D721Med (cell line): ENCODE measurements around the gene TFB1M.
"Not testable (repeated sequence)": the region's sequence is repeated elsewhere in the genome, so short reads cannot be mapped to it uniquely, and the experiment has no call there.

Experiments used
- DNase-seq: peaks from one replicate; pipeline ENCODE4 v3.0.0; 2011; ENCODE audit warnings: low spot score; ENCODE audit not compliant: insufficient read length
- FAIRE-seq: peaks from 2 replicates; lab custom pipeline; 2011; peaks lifted over from hg19 to GRCh38; lab: Jason Lieb, UNC
- TF ChIP-seq, protein P1 (sequence below): IDR thresholded peaks from 2 replicates; pipeline ENCODE4 v1.5.1; 2012; ENCODE audit warnings: mild to moderate bottlenecking, control low read depth; ENCODE audit not compliant: insufficient read depth; ENCODE audit errors: missing control alignments

Gene TFB1M

DNA sequence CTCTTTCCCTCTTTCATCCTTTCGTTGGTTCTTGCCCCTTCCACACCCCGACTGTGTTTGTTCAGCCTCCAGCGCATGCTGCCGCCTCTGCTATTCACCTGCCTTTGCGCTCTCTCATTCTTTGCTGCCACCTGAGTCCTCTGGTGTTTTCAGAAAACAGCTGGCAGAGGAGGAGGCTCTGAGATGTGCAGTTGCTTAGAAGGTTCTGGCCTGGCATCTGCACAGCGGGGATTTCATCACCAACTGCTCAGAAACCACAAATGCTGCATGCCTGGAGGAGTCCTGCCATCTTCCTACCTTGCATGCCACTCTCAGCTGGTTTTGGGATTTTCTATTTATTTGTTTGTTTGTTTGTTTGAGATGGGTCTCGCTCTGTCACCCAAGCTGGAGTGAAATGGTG lies 89.7 kb downstream of the TFB1M start:
- TF ChIP-seq, protein P1, sequence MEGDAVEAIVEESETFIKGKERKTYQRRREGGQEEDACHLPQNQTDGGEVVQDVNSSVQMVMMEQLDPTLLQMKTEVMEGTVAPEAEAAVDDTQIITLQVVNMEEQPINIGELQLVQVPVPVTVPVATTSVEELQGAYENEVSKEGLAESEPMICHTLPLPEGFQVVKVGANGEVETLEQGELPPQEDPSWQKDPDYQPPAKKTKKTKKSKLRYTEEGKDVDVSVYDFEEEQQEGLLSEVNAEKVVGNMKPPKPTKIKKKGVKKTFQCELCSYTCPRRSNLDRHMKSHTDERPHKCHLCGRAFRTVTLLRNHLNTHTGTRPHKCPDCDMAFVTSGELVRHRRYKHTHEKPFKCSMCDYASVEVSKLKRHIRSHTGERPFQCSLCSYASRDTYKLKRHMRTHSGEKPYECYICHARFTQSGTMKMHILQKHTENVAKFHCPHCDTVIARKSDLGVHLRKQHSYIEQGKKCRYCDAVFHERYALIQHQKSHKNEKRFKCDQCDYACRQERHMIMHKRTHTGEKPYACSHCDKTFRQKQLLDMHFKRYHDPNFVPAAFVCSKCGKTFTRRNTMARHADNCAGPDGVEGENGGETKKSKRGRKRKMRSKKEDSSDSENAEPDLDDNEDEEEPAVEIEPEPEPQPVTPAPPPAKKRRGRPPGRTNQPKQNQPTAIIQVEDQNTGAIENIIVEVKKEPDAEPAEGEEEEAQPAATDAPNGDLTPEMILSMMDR = no peak
- no peak for DNase-seq
- no peak for FAIRE-seq

DNA sequence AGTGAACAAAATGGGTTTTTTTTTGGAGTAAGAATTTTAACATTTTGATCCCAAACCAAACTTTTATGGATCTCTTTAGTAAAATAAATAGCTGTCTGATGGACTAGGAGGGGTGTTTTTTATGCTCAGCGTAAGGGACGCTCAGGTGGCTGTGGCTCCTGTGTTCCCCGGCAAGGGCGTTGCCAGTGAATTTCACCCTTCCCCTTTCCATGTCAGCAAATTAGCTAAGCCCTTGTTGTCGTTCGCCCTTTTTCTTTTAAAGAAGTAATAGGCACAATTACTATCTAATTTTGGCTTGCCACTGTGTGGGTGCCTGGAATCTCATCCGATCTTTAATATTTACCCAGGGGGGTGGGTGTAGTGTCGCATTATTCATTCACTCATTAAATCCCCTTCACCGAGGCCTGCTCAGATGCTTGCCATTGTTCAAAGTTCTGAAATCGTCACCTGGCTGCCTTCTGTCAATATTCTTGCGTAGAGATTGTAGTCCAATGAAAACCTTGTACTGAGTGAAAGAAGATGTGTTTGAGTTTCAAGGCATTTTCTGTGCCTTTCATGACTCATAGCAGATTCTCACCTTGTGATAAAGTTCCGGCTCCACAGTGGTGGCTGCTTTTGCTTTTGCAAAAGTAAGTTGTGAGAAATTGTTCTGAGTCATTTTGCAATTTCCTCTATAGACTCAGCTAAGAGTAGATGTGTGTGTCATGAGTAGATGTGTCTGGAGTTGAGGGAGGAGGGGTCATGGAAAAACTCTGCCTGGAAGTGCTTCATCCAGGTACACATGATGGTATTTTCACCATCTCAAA lies 90.4 kb downstream of the TFB1M start:
- FAIRE-seq (no peak), DNase-seq (no peak)
- TF ChIP-seq, protein P1 = no peak

DNA sequence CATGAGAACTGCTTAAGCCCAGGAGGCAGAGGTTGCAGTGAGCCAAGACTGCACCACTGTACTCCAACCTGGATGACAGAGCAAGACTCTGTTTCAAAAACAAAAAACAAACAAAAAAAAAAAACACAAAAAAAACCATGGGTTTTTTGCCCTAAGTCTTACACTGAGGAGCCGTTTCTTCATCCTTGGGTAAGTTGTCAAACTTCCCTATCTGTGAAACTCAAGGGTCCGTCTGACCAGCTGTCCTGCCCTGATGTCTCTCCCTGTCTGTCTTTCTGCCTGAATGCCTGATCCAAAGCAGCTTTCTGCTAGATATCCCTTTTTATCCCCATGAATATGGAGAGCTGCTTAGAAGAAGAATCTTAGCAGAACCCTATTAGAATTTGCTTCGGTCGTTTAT lies 91.8 kb downstream of the TFB1M start:
- FAIRE-seq (no peak), DNase-seq (no peak)
- TF ChIP-seq, protein P1 = no peak

DNA sequence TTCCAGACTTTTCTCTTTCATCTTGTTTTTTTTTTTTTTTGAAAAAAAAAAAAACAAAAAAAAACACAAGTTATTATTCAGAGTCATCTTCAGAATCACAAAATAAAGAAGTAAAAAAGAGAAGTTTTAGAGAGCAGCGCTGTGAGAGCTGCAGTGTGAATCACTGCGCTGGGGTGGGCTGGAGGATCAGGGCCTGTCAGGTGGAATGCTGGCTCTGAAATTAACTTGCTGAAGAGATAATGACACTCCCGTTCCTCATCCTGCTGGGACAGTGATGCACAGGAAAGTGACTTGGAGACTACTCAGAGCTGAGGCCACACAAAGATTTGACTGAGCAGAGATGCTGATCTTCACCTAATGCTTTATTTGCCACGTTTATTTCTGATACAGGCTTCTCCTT lies 93.2 kb downstream of the TFB1M start:
- FAIRE-seq (no peak), DNase-seq (no peak)
- TF ChIP-seq, protein P1 = no peak

DNA sequence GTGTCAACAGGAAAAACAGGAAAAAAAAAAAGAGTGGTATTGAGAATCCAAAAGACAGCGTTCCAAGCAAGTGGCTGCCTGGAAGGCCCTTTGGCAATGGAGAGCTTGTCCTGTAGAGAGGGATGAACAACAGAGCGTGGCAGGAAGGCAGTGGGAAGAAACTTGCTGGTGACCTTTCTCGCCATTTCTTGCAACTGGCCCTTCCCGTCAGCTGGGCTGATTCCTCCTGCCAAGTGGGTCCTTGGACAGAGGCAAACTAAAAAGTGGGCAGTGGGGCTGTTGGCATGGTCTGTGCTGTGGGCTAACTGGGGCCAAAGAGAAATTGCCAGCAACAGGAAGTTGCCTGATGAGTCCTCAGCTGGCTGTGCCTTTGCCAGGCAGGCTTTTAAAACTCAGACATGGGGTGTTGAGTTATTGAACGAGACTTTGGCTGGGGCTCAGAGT lies 94.4 kb downstream of the TFB1M start:
- no peak for DNase-seq
- no peak for FAIRE-seq
- TF ChIP-seq, protein P1 = no peak

DNA sequence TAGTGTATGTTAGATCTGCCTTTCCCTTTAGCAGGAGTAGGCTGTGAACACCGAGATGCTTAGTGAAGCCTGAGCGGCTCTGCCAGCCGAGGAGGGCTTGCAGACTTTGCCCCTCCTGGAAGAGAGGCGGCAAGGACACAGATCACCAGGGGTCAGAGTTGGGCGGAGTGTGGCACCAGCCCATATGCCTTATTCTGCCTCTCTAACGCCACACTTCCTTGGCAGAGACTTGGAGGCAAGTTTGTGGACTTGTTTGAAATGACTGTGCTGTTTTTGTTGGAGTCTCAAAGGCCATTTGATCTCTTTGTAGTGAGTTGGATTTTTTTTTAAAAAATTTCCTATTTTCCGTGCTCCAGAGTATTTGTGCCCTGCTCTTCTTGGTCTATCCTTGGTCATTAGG lies 95.0 kb downstream of the TFB1M start:
- TF ChIP-seq, protein P1 = no peak
- FAIRE-seq (no peak), DNase-seq (no peak)

DNA sequence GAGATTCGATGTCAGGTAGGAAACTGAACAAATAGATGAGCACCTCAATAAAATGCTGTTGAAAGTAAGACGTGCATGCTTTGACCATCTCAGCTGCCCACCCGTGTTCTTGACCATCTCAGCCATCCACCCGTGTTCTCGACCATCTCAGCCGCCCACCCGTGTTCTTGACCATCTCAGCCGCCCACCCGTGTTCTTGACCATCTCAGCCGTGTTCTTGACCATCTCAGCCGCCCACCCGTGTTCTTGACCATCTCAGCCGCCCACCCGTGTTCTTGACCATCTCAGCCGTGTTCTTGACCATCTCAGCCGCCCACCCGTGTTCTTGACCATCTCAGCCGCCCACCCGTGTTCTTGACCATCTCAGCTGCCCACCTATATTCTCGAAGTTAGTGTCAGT lies 95.6 kb downstream of the TFB1M start:
- not testable (repeated sequence) for FAIRE-seq, DNase-seq
